Pancreas (tissue), 10 donors: ENCODE data around the gene RASA3. TPM values are rescaled to one million over a fixed set of nuclear protein-coding genes. Genes with fewer than 3 reads are reported as not detected.
A peak's percentile ranks its signal among the peaks of the same experiment; 100 is the strongest.
"Not testable (repeated sequence)": the region's sequence is repeated elsewhere in the genome, so short reads cannot be mapped to it uniquely, and the experiment has no call there.

Experiments used
- ATAC-seq, 4 donors: fragments of 200-7000 bp; cut with Tn5 transposase; one replicate each; pipeline versions ENCODE4 v1.8.0 to v1.9.1; 2020; ENCODE audit warnings: mild to moderate bottlenecking in 4 of 4, moderate library complexity in 4 of 4
- DNase-seq, 6 donors: peaks; one replicate each; pipeline ENCODE4 v3.0.0-alpha.2; 2020
- FAIRE-seq: peaks from 2 replicates; lab custom pipeline; 2012; peaks lifted over from hg19 to GRCh38; lab: Jason Lieb, UNC
- H3K27ac ChIP-seq, 4 donors: fragments of 200-600 bp; sonication (generic); 1 replicate in 3 of 4; 2 replicates in 1 of 4; pipeline versions ENCODE4 v1.5.0 to v1.8.0; 2020
- H3K27me3 ChIP-seq, 4 donors: fragments of 200-600 bp; one replicate each; pipeline ENCODE4 v1.8.0; 2021
- H3K36me3 ChIP-seq, 3 donors: fragments of 200-600 bp; sonication (generic) in 1 of 3; one replicate each; pipeline versions ENCODE4 v1.5.0 to v1.8.0; 2020 to 2021
- H3K4me1 ChIP-seq, 3 donors: fragments of 200-600 bp; one replicate each; pipeline ENCODE4 v1.8.0; 2021
- H3K4me3 ChIP-seq, 4 donors: fragments of 200-600 bp; sonication (generic) in 2 of 4; one replicate each; pipeline versions ENCODE4 v1.5.0 to v1.8.0; 2020 to 2021
- H3K9me3 ChIP-seq, 4 donors: fragments of 200-600 bp; one replicate each; pipeline ENCODE4 v1.8.0; 2021
- CTCF ChIP-seq, 4 donors: fragments of 200-600 bp; sonication (generic) in 3 of 4; IDR thresholded peaks; one replicate each; pipeline versions ENCODE4 v1.5.0 to v1.8.0; 2021; ENCODE audit warnings: antibody characterized with exemption in 4 of 4
- WGBS, 2 donors: extraction: QIAGEN DNeasy Blood & Tissue Kit; methylation state at CpG; one replicate each; pipeline ENCODE4 v1.1.7; 2013; 5-methylcytosine and 5-hydroxymethylcytosine counted together
- intact Hi-C, 3 donors: fragments of 100-400 bp; cut with DNase I; formaldehyde crosslinking; loops; one replicate each; pipeline versions ENCODE4 v1.11.1 to v1.14.2; 2022
- polyA plus RNA-seq, 2 donors: library from polyadenylated mRNA; stranded (reverse); fragments of 200-250 nt; gene quantifications; one replicate each; pipeline ENCODE4 v1.2.3, GENCODE V29; 2013
- total RNA-seq, 6 donors: library from RNA; stranded (reverse); fragmentation: NEBNext Ultra II Directional in 4 of 6; extraction: Animal tissue kit (Norgen Biotek cat#: 25700) in 4 of 6; gene quantifications; one replicate each; pipeline versions ENCODE4 v1.2.1 to v1.2.4, GENCODE V29; 2021 to 2023
- donor health status: healthy with polysubstance abuse.
- donor health status: DM: no; HTN: no; CAD: no; lungs with moderate emphysema.
- donor health status: DM: no; HTN: no; CAD: no.
- donor health status: control.
- donor health status: control.
- donor health status: Bipolar disorder and iron deficiency.
- donor health status: DM: yes; HTN: yes; CAD: no.
- donor health status: DM: no; HTN: no; CAD: no.
- donor health status: DM: no; HTN: no; CAD: no.
- donor health status: DM: yes; HTN: yes; CAD: no.

Gene RASA3
- total and polyA plus RNA-seq, 8 donors = 5.7 to 11.2 (median 9.1) TPM

- H3K27me3 ChIP-seq = no peaks in the 10 kb centered on the region
- intact Hi-C loops = no loop called here
- 71 to 78% methylated on average over 25 of the region's 25 CpGs for WGBS, 2 donors
- DNase-seq = peak in 2 of 6 donors; percentile 64
- no peaks in the 10 kb centered on the region for H3K36me3 ChIP-seq
- no peaks in the 10 kb centered on the region for H3K9me3 ChIP-seq
- peaks cover 0 to 5% (median 4%) of the 10 kb centered on the region in 3 donors for H3K4me1 ChIP-seq
- peak; percentile 3 to 36 (median 15) for ATAC-seq
- no peak overlapping the region for H3K4me3 ChIP-seq
- FAIRE-seq = no peak
- peak overlapping the region; percentile 9 to 82 (median 50) for H3K27ac ChIP-seq
- TF ChIP-seq CTCF (IDR thresholded peaks at IDR 0.05) = no peak
Observed at GRCh38 chr13:114099918-114100445, 32.4 kb downstream of the RASA3 start.

- ATAC-seq (peak in 3 of 4 donors; percentile 37 to 52 (median 49)), DNase-seq (peak in 5 of 6 donors; percentile 38 to 75 (median 52)), FAIRE-seq (no peak)
- 43 to 57% methylated on average over 14 to 15 of the region's 15 CpGs for WGBS, 2 donors
- Histone ChIP-seq H3K36me3 (no peaks in the 10 kb centered on the region), H3K27ac (no peak overlapping the region), H3K4me3 (no peak overlapping the region), H3K27me3 (no peaks in the 10 kb centered on the region), H3K4me1 (peaks cover 0 to 5% (median 4%) of the 10 kb centered on the region in 3 donors), H3K9me3 (no peaks in the 10 kb centered on the region)
- TF ChIP-seq CTCF (IDR thresholded peaks at IDR 0.05) = no peak
- intact Hi-C loops = no loop called here
Observed at GRCh38 chr13:114099191-114099590, 33.2 kb downstream of the RASA3 start.

- H3K9me3 ChIP-seq, H3K4me1 ChIP-seq, H3K27ac ChIP-seq, FAIRE-seq, ATAC-seq, H3K36me3 ChIP-seq, H3K4me3 ChIP-seq, intact Hi-C loops, H3K27me3 ChIP-seq: not testable (repeated sequence)
- peak in 2 of 6 donors; percentile 15 to 29 for DNase-seq
- WGBS, 2 donors = 72 to 74% methylated on average over 10 to 11 of the region's 14 CpGs
Observed at GRCh38 chr13:114098689-114099056, 33.8 kb downstream of the RASA3 start.

GRCh38 chr13:114097893-114098688, 34.3 kb downstream of the RASA3 start:
- ATAC-seq (no peak), DNase-seq (peak in 3 of 6 donors; percentile 23 to 52 (median 51)), FAIRE-seq (no peak)
- Histone ChIP-seq H3K36me3 (no peaks in the 10 kb centered on the region), H3K4me1 (peaks cover 0 to 5% (median 4%) of the 10 kb centered on the region in 3 donors), H3K4me3 (no peak overlapping the region), H3K27me3 (no peaks in the 10 kb centered on the region), H3K9me3 (no peaks in the 10 kb centered on the region), H3K27ac (no peak overlapping the region)
- 89 to 90% methylated on average over 27 of the region's 27 CpGs for WGBS, 2 donors
- TF ChIP-seq CTCF (IDR thresholded peaks at IDR 0.05) = no peak
- intact Hi-C loops = no loop called here

- ATAC-seq = no peak
- WGBS, 2 donors = 91 to 92% methylated on average over 25 of the region's 25 CpGs
- no peak for TF ChIP-seq CTCF (IDR thresholded peaks at IDR 0.05)
- no peak for FAIRE-seq
- DNase-seq = no peak
- Histone ChIP-seq H3K4me3 (no peak overlapping the region), H3K9me3 (no peaks in the 10 kb centered on the region), H3K27ac (no peak overlapping the region), H3K27me3 (no peaks in the 10 kb centered on the region), H3K36me3 (no peaks in the 10 kb centered on the region), H3K4me1 (peaks cover 0 to 5% (median 4%) of the 10 kb centered on the region in 3 donors)
- intact Hi-C loops = no loop called here
Observed at GRCh38 chr13:114097212-114097892, 35.1 kb downstream of the RASA3 start.
